SK-N-SH (cell line): ENCODE measurements around the gene LTB4R2.

Experiments used
- CTCF ChIP-seq: fragments of 200-600 bp; sonication (generic); IDR thresholded peaks from 2 replicates; pipeline ENCODE4 v1.6.1; 2017; ENCODE audit warnings: antibody characterized with exemption, mild to moderate bottlenecking, moderate library complexity
- EP300 ChIP-seq, 2 experiments: IDR thresholded peaks; 2 replicates each; pipeline versions ENCODE4 v1.4.0 to v1.6.1; 2012; ENCODE audit warnings: borderline replicate concordance in 1 of 2, low read depth in 1 of 2, low read length in 1 of 2
- FOSL2 ChIP-seq: IDR thresholded peaks from 2 replicates; pipeline ENCODE4 v1.4.0; 2012; ENCODE audit warnings: low read depth, mild to moderate bottlenecking, moderate library complexity, borderline replicate concordance
- FOXM1 ChIP-seq: IDR thresholded peaks from 2 replicates; pipeline ENCODE4 v1.4.0; 2012; ENCODE audit warnings: low read depth, mild to moderate bottlenecking
- IRF3 ChIP-seq: fragments of 150-350 bp; IDR thresholded peaks from 2 replicates; pipeline ENCODE4 v1.6.1; 2016; ENCODE audit warnings: mild to moderate bottlenecking, low read depth, low read length
- MAX ChIP-seq: IDR thresholded peaks from 2 replicates; pipeline ENCODE4 v1.4.0; 2012; ENCODE audit warnings: low read depth
- MEF2A ChIP-seq: IDR thresholded peaks from 2 replicates; pipeline ENCODE4 v1.4.0; 2012; ENCODE audit warnings: low read depth, borderline replicate concordance
- MXI1 ChIP-seq: IDR thresholded peaks from 2 replicates; pipeline ENCODE4 v1.6.1; 2012; ENCODE audit warnings: mild to moderate bottlenecking, low read depth, low read length, improper control_type of control experiment
- POLR2AphosphoS5 ChIP-seq: IDR thresholded peaks from 2 replicates; pipeline ENCODE4 v1.6.1; 2012; ENCODE audit warnings: low read depth, low read length
- RFX5 ChIP-seq: IDR thresholded peaks from 2 replicates; pipeline ENCODE4 v1.6.1; 2012; ENCODE audit warnings: mild to moderate bottlenecking, improper control_type of control experiment, low read length
- RXRA ChIP-seq: IDR thresholded peaks from 2 replicates; pipeline ENCODE4 v1.4.0; 2012; ENCODE audit warnings: low read depth, mild to moderate bottlenecking, borderline replicate concordance

- no peak for TF ChIP-seq CTCF
- TF ChIP-seq EP300 (IDR thresholded peaks at IDR 0.05; ENCODE audit: borderline replicate concordance in 1 of 2, low read depth in 1 of 2, low read length in 1 of 2): no peak
- TF ChIP-seq FOXM1: no peak
- no peak for TF ChIP-seq IRF3
- TF ChIP-seq MEF2A: no peak
- no peak for TF ChIP-seq RFX5
- no peak for TF ChIP-seq MAX
- TF ChIP-seq MXI1: no peak
- no peak for TF ChIP-seq FOSL2
- no peak for TF ChIP-seq POLR2AphosphoS5
- no peak for TF ChIP-seq RXRA
Observed at GRCh38 chr14:24316597-24316950, 6.6 kb downstream of the LTB4R2 start.
